ENCODE results near the gene NUDT8. TPM values are rescaled to one million over a fixed set of nuclear protein-coding genes. Genes with fewer than 3 reads are reported as not detected.
A peak's percentile ranks its signal among the peaks of the same experiment; 100 is the strongest.

Gene NUDT8
- total and polyA plus RNA-seq, 9 of the 15 experiments (the other 6 are each of a cell fraction or from before 2014, with no cell fraction given), result 0.23 to 27.8 (median 5.0) TPM

- no peak for FAIRE-seq
- Histone ChIP-seq H3K36me3 (ENCODE audit: control insufficient read depth, insufficient read depth, low read length) (peaks cover 15% of the 10 kb centered on the region; the same call in 1 of the 3 replicates), H2AFZ (ENCODE audit: low read depth, low read length) (no peak overlapping the region), H3K9ac (ENCODE audit: insufficient read depth in 1 of 2, low read depth in 2 of 2, low read length in 2 of 2) (peak overlapping the region; percentile 63 to 93; a peak in 3 of 4 replicates), H3K27ac (ENCODE audit: extremely low read depth, low read depth, low read length) (no peak overlapping the region), H4K20me1 (replicated peaks; ENCODE audit: control insufficient read depth, insufficient read depth, low read length) (no peaks in the 10 kb centered on the region), H3K4me2 (ENCODE audit: insufficient read depth, low read length) (peak overlapping the region; percentile 93; the same call in 1 of the 2 replicates), H3K4me1 (replicated peaks in 1 of 2; ENCODE audit: control insufficient read depth in 2 of 2, insufficient read depth in 2 of 2, low read length in 2 of 2) (peaks cover 10 to 72% of the 10 kb centered on the region in 2 experiments), H3K9me1 (ENCODE audit: control insufficient read depth, insufficient read depth, low read length) (no peaks in the 10 kb centered on the region), H3K4me3 (no peak overlapping the region), H3K79me2 (ENCODE audit: control insufficient read depth, insufficient read depth, low read length) (no peaks in the 10 kb centered on the region), H3K9me3 (replicated peaks; ENCODE audit: control insufficient read depth, insufficient read depth, low read depth, low read length) (no peaks in the 10 kb centered on the region), H3K27me3 (ENCODE audit: control insufficient read depth in 2 of 2, insufficient read depth in 2 of 2, low read length in 2 of 2) (no peaks in the 10 kb centered on the region)
- 65% methylated on average over 7 of the region's 7 CpGs for WGBS (ENCODE audit: insufficient coverage, low coverage, missing lambda C conversion rate)
- DNase-seq (ENCODE audit: extremely low read depth in 1 of 4, low spot score in 3 of 4), result no peak
- POLR2A ChIA-PET, result interaction anchor here (0.6 to 1.1 kb wide), 4 partner anchors 21 to 45 kb away, joined by 3 to 4 read pairs (median 3); no protein-coding TSS in a partner anchor
- in situ Hi-C loops (cut with MboI) (no loop called here), intact Hi-C loops (cut with micrococcal nuclease) (loop anchor here (5.0 kb wide), 1 partner anchor 66 kb away; no protein-coding TSS in a partner anchor)
- CTCF ChIA-PET (ENCODE audit: low intra/inter-chr PET ratio), result no interaction called here
- no TSS peak for BruUV-seq (replicated peaks)
- ATAC-seq, result no peak
- TF ChIP-seq HMGXB4 (CRISPR knock-in tag; IDR thresholded peaks at IDR 0.05) (no peak), HNRNPUL1 (IDR thresholded peaks at IDR 0.05; ENCODE audit: low read length) (no peak), C11orf30 (IDR thresholded peaks at IDR 0.05; ENCODE audit: low read depth) (no peak), ESRRB (CRISPR knock-in tag; IDR thresholded peaks at IDR 0.05; ENCODE audit: borderline replicate concordance) (no peak), HMG20A (CRISPR knock-in tag; conservative IDR thresholded peaks at IDR 0.05) (no peak), CBFA2T2 (conservative IDR thresholded peaks at IDR 0.05) (no peak), HDAC8 (tag; IDR thresholded peaks at IDR 0.05) (no peak), CEBPB (tag; IDR thresholded peaks at IDR 0.05) (no peak), E2F8 (IDR thresholded peaks at IDR 0.05; ENCODE audit: low read depth, partially characterized antibody) (no peak), RERE (CRISPR knock-in tag; IDR thresholded peaks at IDR 0.05; ENCODE audit: borderline replicate concordance) (no peak), SMAD4 (CRISPR knock-in tag; conservative IDR thresholded peaks at IDR 0.05) (no peak), FOXK2 (conservative IDR thresholded peaks at IDR 0.05 in 1 of 2, IDR thresholded peaks at IDR 0.05 in 1 of 2; ENCODE audit: low read depth in 2 of 2) (no peak), ZFP1 (CRISPR knock-in tag; IDR thresholded peaks at IDR 0.05) (no peak)
These were observed 1.7 kb upstream of the NUDT8 start for GRCh38 chr11:67631411-67631810.

All from K562 (cell line).